GM23248 (cell line): ENCODE data around the gene ZFX.

Experiments
- EZH2 ChIP-seq: fragments of 200-600 bp; sonication (generic); IDR thresholded peaks from 2 replicates; pipeline ENCODE4 v1.6.1; 2018; ENCODE audit warnings: antibody characterized with exemption, mild to moderate bottlenecking; ENCODE audit not compliant: insufficient read depth, poor library complexity, severe bottlenecking
- EZH2phosphoT487 ChIP-seq: fragments of 200-600 bp; sonication (generic); IDR thresholded peaks from 2 replicates; pipeline ENCODE4 v1.6.1; 2018; ENCODE audit warnings: antibody characterized with exemption, moderate library complexity, mild to moderate bottlenecking, low read depth; ENCODE audit not compliant: insufficient read depth

DNA sequence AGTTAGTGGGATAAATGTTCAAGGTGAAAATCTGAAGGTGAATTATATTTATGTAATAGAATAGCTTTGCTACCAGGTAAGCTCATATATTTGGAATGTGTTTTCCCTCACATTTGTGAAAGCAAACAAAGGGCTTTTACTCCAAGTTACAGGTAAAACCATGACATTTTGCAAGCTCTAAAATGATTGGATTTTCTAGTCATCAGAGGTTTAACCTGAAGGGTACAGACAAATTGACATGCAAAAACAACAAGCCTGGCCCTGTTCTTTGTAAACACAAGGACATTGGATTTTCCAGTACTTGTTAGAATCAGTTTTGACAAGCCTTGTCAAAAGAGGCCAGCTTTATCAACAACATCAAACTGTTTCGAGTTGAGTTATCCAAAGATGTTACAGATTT lies 51.7 kb downstream of the ZFX start:
- TF ChIP-seq EZH2 (no peak), EZH2phosphoT487 (no peak)
